Central memory CD8-positive, alpha-beta T cell (primary cell): ENCODE results near the gene CHRNA4.
A peak's percentile ranks its signal among the peaks of the same experiment; 100 is the strongest.

Source experiments
- ATAC-seq: fragments of 150-1000 bp; cut with Tn5 transposase; replicated peaks from 2 replicates; pipeline ENCODE4 v1.10.0; 2022; ENCODE audit warnings: mild to moderate bottlenecking, moderate FRiP score, moderate number of reproducible peaks; ENCODE audit not compliant: poor library complexity, severe bottlenecking; ENCODE audit errors: extremely low read depth
- DNase-seq, 2 donors: peaks; one replicate each; pipeline ENCODE4 v3.0.0; 2021; ENCODE audit warnings: low spot score in 2 of 2
- H3K27ac Mint-ChIP-seq: one replicate; pipeline ENCODE4 v1.8.0; 2022; ENCODE audit warnings: low read depth, mild to moderate bottlenecking, moderate library complexity, mixed read lengths
- H3K27me3 Mint-ChIP-seq: one replicate; pipeline ENCODE4 v1.8.0; 2022; ENCODE audit warnings: mixed read lengths
- H3K36me3 Mint-ChIP-seq: one replicate; pipeline ENCODE4 v1.8.0; 2022; ENCODE audit warnings: mild to moderate bottlenecking, moderate library complexity, mixed read lengths; ENCODE audit not compliant: insufficient read depth
- H3K4me1 Mint-ChIP-seq: one replicate; pipeline ENCODE4 v1.8.0; 2022; ENCODE audit warnings: mixed read lengths
- H3K4me3 Mint-ChIP-seq: one replicate; pipeline ENCODE4 v1.8.0; 2022; ENCODE audit warnings: mild to moderate bottlenecking, moderate library complexity, mixed read lengths
- H3K9me3 Mint-ChIP-seq: one replicate; pipeline ENCODE4 v1.8.0; 2022; ENCODE audit warnings: mixed read lengths

The CHRNA4 gene

GRCh38 chr20:63394069-63394919 lies 33.1 kb upstream of the CHRNA4 start:
- H3K27ac Mint-ChIP-seq, result no peak overlapping the region
- H3K27me3 Mint-ChIP-seq, result peaks cover 53% of the 10 kb centered on the region
- ATAC-seq, result no peak
- DNase-seq, result no peak
- no peaks in the 10 kb centered on the region for H3K4me1 Mint-ChIP-seq
- no peaks in the 10 kb centered on the region for H3K36me3 Mint-ChIP-seq
- no peak overlapping the region for H3K4me3 Mint-ChIP-seq
- no peaks in the 10 kb centered on the region for H3K9me3 Mint-ChIP-seq

- H3K36me3 Mint-ChIP-seq, result no peaks in the 10 kb centered on the region
- ATAC-seq, result no peak
- DNase-seq, result no peak
- H3K4me3 Mint-ChIP-seq, result no peak overlapping the region
- H3K9me3 Mint-ChIP-seq, result no peaks in the 10 kb centered on the region
- peaks cover 59% of the 10 kb centered on the region for H3K27me3 Mint-ChIP-seq
- no peak overlapping the region for H3K27ac Mint-ChIP-seq
- no peaks in the 10 kb centered on the region for H3K4me1 Mint-ChIP-seq
Observed at GRCh38 chr20:63393566-63393965, 32.4 kb upstream of the CHRNA4 start.

- H3K4me3 Mint-ChIP-seq, result no peak overlapping the region
- H3K4me1 Mint-ChIP-seq, result no peaks in the 10 kb centered on the region
- ATAC-seq, result no peak
Observed at GRCh38 chr20:63392465-63393365, 31.6 kb upstream of the CHRNA4 start.

GRCh38 chr20:63387917-63388316 lies 26.8 kb upstream of the CHRNA4 start:
- Mint-ChIP-seq H3K4me3 (no peak overlapping the region), H3K36me3 (no peaks in the 10 kb centered on the region), H3K27ac (no peak overlapping the region), H3K4me1 (no peaks in the 10 kb centered on the region), H3K9me3 (peaks cover 20% of the 10 kb centered on the region), H3K27me3 (peaks cover 33% of the 10 kb centered on the region)
- no peak for ATAC-seq
- DNase-seq, result no peak

More at GRCh38 chr20:63392465-63393365, 31.6 kb upstream of the CHRNA4 start:
- H3K36me3 Mint-ChIP-seq, result no peaks in the 10 kb centered on the region
- peaks cover 5% of the 10 kb centered on the region for H3K9me3 Mint-ChIP-seq
- peaks cover 59% of the 10 kb centered on the region for H3K27me3 Mint-ChIP-seq
- no peak for DNase-seq
- no peak overlapping the region for H3K27ac Mint-ChIP-seq

GRCh38 chr20:63387393-63387792 lies 26.2 kb upstream of the CHRNA4 start:
- no peak for ATAC-seq
- Mint-ChIP-seq H3K9me3 (peaks cover 20% of the 10 kb centered on the region), H3K4me3 (no peak overlapping the region), H3K27ac (no peak overlapping the region), H3K27me3 (peaks cover 29% of the 10 kb centered on the region), H3K4me1 (no peaks in the 10 kb centered on the region), H3K36me3 (no peaks in the 10 kb centered on the region)
- DNase-seq, result no peak

- Mint-ChIP-seq H3K4me1 (no peaks in the 10 kb centered on the region), H3K4me3 (no peak overlapping the region), H3K9me3 (peaks cover 20% of the 10 kb centered on the region)
Observed at GRCh38 chr20:63386491-63386890, 25.3 kb upstream of the CHRNA4 start.

GRCh38 chr20:63385819-63386218 lies 24.7 kb upstream of the CHRNA4 start:
- DNase-seq (no peak), ATAC-seq (no peak)
- H3K27me3 Mint-ChIP-seq, result peaks cover 21% of the 10 kb centered on the region
- H3K4me3 Mint-ChIP-seq, result no peak overlapping the region
- H3K4me1 Mint-ChIP-seq, result no peaks in the 10 kb centered on the region
- H3K9me3 Mint-ChIP-seq, result peaks cover 20% of the 10 kb centered on the region
- no peaks in the 10 kb centered on the region for H3K36me3 Mint-ChIP-seq
- H3K27ac Mint-ChIP-seq, result no peak overlapping the region

More at GRCh38 chr20:63386491-63386890, 25.3 kb upstream of the CHRNA4 start:
- ATAC-seq, result no peak
- no peak overlapping the region for H3K27ac Mint-ChIP-seq
- no peak for DNase-seq
- peaks cover 23% of the 10 kb centered on the region for H3K27me3 Mint-ChIP-seq
- H3K36me3 Mint-ChIP-seq, result no peaks in the 10 kb centered on the region

- H3K9me3 Mint-ChIP-seq, result peaks cover 20% of the 10 kb centered on the region
- no peak overlapping the region for H3K27ac Mint-ChIP-seq
- DNase-seq (no peak), ATAC-seq (no peak)
- no peaks in the 10 kb centered on the region for H3K4me1 Mint-ChIP-seq
- no peak overlapping the region for H3K4me3 Mint-ChIP-seq
- no peaks in the 10 kb centered on the region for H3K36me3 Mint-ChIP-seq
- H3K27me3 Mint-ChIP-seq, result peaks cover 7% of the 10 kb centered on the region
Observed at GRCh38 chr20:63384336-63384735, 23.2 kb upstream of the CHRNA4 start.

GRCh38 chr20:63383556-63383955 lies 22.4 kb upstream of the CHRNA4 start:
- no peaks in the 10 kb centered on the region for H3K36me3 Mint-ChIP-seq
- peaks cover 20% of the 10 kb centered on the region for H3K9me3 Mint-ChIP-seq
- ATAC-seq (no peak), DNase-seq (no peak)
- no peaks in the 10 kb centered on the region for H3K4me1 Mint-ChIP-seq
- no peak overlapping the region for H3K27ac Mint-ChIP-seq
- no peak overlapping the region for H3K4me3 Mint-ChIP-seq
- peaks cover 8% of the 10 kb centered on the region for H3K27me3 Mint-ChIP-seq

- H3K27me3 Mint-ChIP-seq, result peaks cover 13% of the 10 kb centered on the region
- H3K4me3 Mint-ChIP-seq, result no peak overlapping the region
- peaks cover 15% of the 10 kb centered on the region for H3K9me3 Mint-ChIP-seq
- DNase-seq (no peak), ATAC-seq (no peak)
- H3K4me1 Mint-ChIP-seq, result no peaks in the 10 kb centered on the region
- H3K36me3 Mint-ChIP-seq, result no peaks in the 10 kb centered on the region
- H3K27ac Mint-ChIP-seq, result no peak overlapping the region
Observed at GRCh38 chr20:63382551-63383300, 21.6 kb upstream of the CHRNA4 start.

- Mint-ChIP-seq H3K27ac (no peak overlapping the region), H3K4me1 (no peaks in the 10 kb centered on the region), H3K4me3 (no peak overlapping the region), H3K9me3 (peaks cover 10% of the 10 kb centered on the region), H3K27me3 (peaks cover 21% of the 10 kb centered on the region), H3K36me3 (no peaks in the 10 kb centered on the region)
- ATAC-seq, result no peak
- peak in 1 of 2 donors; percentile 29 for DNase-seq
Observed at GRCh38 chr20:63381781-63382431, 20.8 kb upstream of the CHRNA4 start.

- H3K27me3 Mint-ChIP-seq, result peaks cover 30% of the 10 kb centered on the region
- H3K4me3 Mint-ChIP-seq, result no peak overlapping the region
- H3K27ac Mint-ChIP-seq, result no peak overlapping the region
- no peaks in the 10 kb centered on the region for H3K36me3 Mint-ChIP-seq
- ATAC-seq (no peak), DNase-seq (no peak)
- H3K4me1 Mint-ChIP-seq, result no peaks in the 10 kb centered on the region
- H3K9me3 Mint-ChIP-seq, result peaks cover 4% of the 10 kb centered on the region
Observed at GRCh38 chr20:63380346-63380870, 19.3 kb upstream of the CHRNA4 start.
